Transverse colon (tissue), 4 donors: ENCODE results near the gene SEPTIN12. TPM values are rescaled to one million over a fixed set of nuclear protein-coding genes. Genes with fewer than 3 reads are reported as not detected.

Experiments used
- DNase-seq: peaks from one replicate; pipeline ENCODE4 v3.0.0-alpha.2; 2019
- H3K27ac ChIP-seq, 4 donors: fragments of 200-600 bp; sonication (generic); 2 replicates each; pipeline ENCODE4 v1.5.1; 2016 to 2018; ENCODE audit warnings: inconsistent platforms in 4 of 4
- H3K27me3 ChIP-seq: fragments of 200-600 bp; sonication (generic); 2 replicates; pipeline ENCODE4 v1.5.1; 2017; ENCODE audit warnings: inconsistent platforms
- H3K36me3 ChIP-seq, 4 donors: fragments of 200-600 bp; sonication (generic); 2 replicates each; pipeline ENCODE4 v1.5.1; 2017 to 2019; ENCODE audit warnings: inconsistent platforms in 4 of 4
- H3K4me1 ChIP-seq, 4 donors: fragments of 200-600 bp; sonication (generic); 2 replicates each; pipeline ENCODE4 v1.5.1; 2017 to 2020; ENCODE audit warnings: inconsistent platforms in 4 of 4
- H3K4me3 ChIP-seq, 4 donors: fragments of 200-600 bp; sonication (generic); 1 replicate in 1 of 4; 2 replicates in 3 of 4; pipeline versions ENCODE4 v1.5.1 to v1.6.1; 2017 to 2019; ENCODE audit warnings: inconsistent platforms in 4 of 4
- H3K9me3 ChIP-seq, 2 donors: fragments of 200-600 bp; sonication (generic); 2 replicates each; pipeline ENCODE4 v1.5.1; 2017 to 2019; ENCODE audit warnings: inconsistent platforms in 2 of 2
- CTCF ChIP-seq, 5 experiments: fragments of 200-600 bp in 3 of 5; fragments of 450-650 bp in 2 of 5; sonication (generic) in 3 of 5; IDR thresholded peaks; 1 replicate in 2 of 5; 2 replicates in 3 of 5; pipeline ENCODE4 v1.5.1; 2016 to 2017; ENCODE audit warnings: antibody characterized with exemption in 5 of 5, inconsistent platforms in 3 of 5, mild to moderate bottlenecking in 2 of 5, moderate library complexity in 1 of 5
- EP300 ChIP-seq: sonication (generic); formaldehyde crosslinking; IDR thresholded peaks from one replicate; pipeline ENCODE4 v1.6.1; 2017; ENCODE audit warnings: antibody characterized with exemption, low read depth
- POLR2A ChIP-seq: fragments of 450-650 bp; IDR thresholded peaks from one replicate; pipeline ENCODE4 v1.6.1; 2016; ENCODE audit warnings: antibody characterized with exemption, mild to moderate bottlenecking, moderate library complexity
- POLR2AphosphoS5 ChIP-seq, 3 donors: sonication (generic); formaldehyde crosslinking; IDR thresholded peaks; one replicate each; pipeline ENCODE4 v1.6.1; 2016; ENCODE audit warnings: antibody characterized with exemption in 3 of 3
- WGBS, 2 donors: methylation state at CpG; one replicate each; pipeline ENCODE4 v1.1.5; 2018; ENCODE audit warnings: low coverage in 1 of 2; 5-methylcytosine and 5-hydroxymethylcytosine counted together
- in situ Hi-C, 4 donors: fragments of 200-750 bp; cut with MboI; loops; one replicate each; pipeline versions ENCODE4 v1.15.0 to v1.15.1; 2017; ENCODE audit warnings: low sequenced_read_pairs in 3 of 4, low pct_ligation_motif_present in 1 of 4, low pct_unique_long_range_greater_than_20kb in 1 of 4
- intact Hi-C: fragments of 100-400 bp; cut with DNase I; formaldehyde crosslinking; loops from one replicate; pipeline ENCODE4 v1.15.1; 2023; ENCODE audit warnings: low total_unique reads
- total RNA-seq, 4 donors: library from RNA; depleted of rRNA; stranded (reverse); fragments of >200 nt; gene quantifications; one replicate each; pipeline ENCODE4 v1.1.0, GENCODE V29; 2016

SEPTIN12 gene
- total RNA-seq, 4 donors from 2014 or later: not detected

GRCh38 chr16:4796982-4797804 is 9.0 kb upstream of the SEPTIN12 start:
- peak; percentile 55 for DNase-seq
- no peaks in the 10 kb centered on the region for H3K9me3 ChIP-seq
- peaks cover 11 to 31% (median 24%) of the 10 kb centered on the region in 4 donors for H3K4me1 ChIP-seq
- 86% methylated on average over 21 of the region's 21 CpGs; no CpG with 5 or more reads in 1 of the 2 donors for WGBS, 2 donors
- intact Hi-C loops: no loop called here
- peak overlapping the region; percentile 76 to 87 (median 86) for H3K27ac ChIP-seq
- H3K4me3 ChIP-seq: peak overlapping the region in 1 of 4 donors; percentile 64
- no peaks in the 10 kb centered on the region for H3K27me3 ChIP-seq
- in situ Hi-C loops: no loop called here
- no peaks in the 10 kb centered on the region for H3K36me3 ChIP-seq
- TF ChIP-seq POLR2AphosphoS5 (IDR thresholded peaks at IDR 0.05): no peak
- TF ChIP-seq EP300: no peak
- no peak for TF ChIP-seq CTCF (IDR thresholded peaks at IDR 0.05)
- no peak for TF ChIP-seq POLR2A

GRCh38 chr16:4795828-4796572 is 7.9 kb upstream of the SEPTIN12 start:
- peak; percentile 44 for DNase-seq
- Histone ChIP-seq H3K27me3 (no peaks in the 10 kb centered on the region), H3K36me3 (no peaks in the 10 kb centered on the region), H3K27ac (peak overlapping the region; percentile 76 to 87 (median 86)), H3K4me3 (peak overlapping the region; percentile 17 to 64 (median 44)), H3K4me1 (peaks cover 4 to 21% (median 15%) of the 10 kb centered on the region in 4 donors), H3K9me3 (no peaks in the 10 kb centered on the region)
- in situ Hi-C loops: no loop called here
- peak in 1 of 3 donors; percentile 5 for TF ChIP-seq POLR2AphosphoS5 (IDR thresholded peaks at IDR 0.05)
- peak; percentile 15 for TF ChIP-seq POLR2A
- no peak for TF ChIP-seq EP300
- intact Hi-C loops: no loop called here
- 70% methylated on average over 30 of the region's 30 CpGs; no CpG with 5 or more reads in 1 of the 2 donors for WGBS, 2 donors

- Histone ChIP-seq H3K4me1 (peaks cover 0 to 14% (median 8%) of the 10 kb centered on the region in 4 donors), H3K27ac (peak within 1 kb of the TSS; percentile 76 to 87 (median 86)), H3K4me3 (peak within 1 kb of the TSS; percentile 17 to 64 (median 44)), H3K27me3 (no peaks in the 10 kb centered on the region), H3K36me3 (no peaks in the 10 kb centered on the region), H3K9me3 (no peaks in the 10 kb centered on the region)
- 59% methylated on average over 14 of the region's 14 CpGs; no CpG with 5 or more reads in 1 of the 2 donors for WGBS, 2 donors
- intact Hi-C loops (no loop called here), in situ Hi-C loops (no loop called here)
- TF ChIP-seq POLR2A (peak; percentile 41), POLR2AphosphoS5 (IDR thresholded peaks at IDR 0.05) (peak in 2 of 3 donors; percentile 24 to 71), CTCF (IDR thresholded peaks at IDR 0.05) (no peak)
- peak; percentile 83 for DNase-seq
Observed at GRCh38 chr16:4795181-4795827, 7.2 kb upstream of the SEPTIN12 start, which contains the start of gene SMIM22. TSS of gene SMIM22 (plus strand) at chr16:4795369. CDS start at chr16:4795735, 366 bp downstream.

GRCh38 chr16:4792951-4793513 is 4.9 kb upstream of the SEPTIN12 start:
- no peaks in the 10 kb centered on the region for H3K27me3 ChIP-seq
- H3K36me3 ChIP-seq: no peaks in the 10 kb centered on the region
- DNase-seq: no peak
- H3K4me1 ChIP-seq: peaks cover 0 to 12% (median 4%) of the 10 kb centered on the region in 4 donors
- WGBS, 2 donors: 62 to 74% methylated on average over 4 to 13 of the region's 13 CpGs
- TF ChIP-seq CTCF (IDR thresholded peaks at IDR 0.05): no peak
- H3K4me3 ChIP-seq: no peak overlapping the region
- H3K9me3 ChIP-seq: no peaks in the 10 kb centered on the region
- H3K27ac ChIP-seq: no peak overlapping the region
- in situ Hi-C loops: no loop called here
- intact Hi-C loops: no loop called here
